ENCODE data around the gene PKNOX1.
"Not testable (repeated sequence)": the region's sequence is repeated elsewhere in the genome, so short reads cannot be mapped to it uniquely, and the experiment has no call there.

The PKNOX1 gene

DNA sequence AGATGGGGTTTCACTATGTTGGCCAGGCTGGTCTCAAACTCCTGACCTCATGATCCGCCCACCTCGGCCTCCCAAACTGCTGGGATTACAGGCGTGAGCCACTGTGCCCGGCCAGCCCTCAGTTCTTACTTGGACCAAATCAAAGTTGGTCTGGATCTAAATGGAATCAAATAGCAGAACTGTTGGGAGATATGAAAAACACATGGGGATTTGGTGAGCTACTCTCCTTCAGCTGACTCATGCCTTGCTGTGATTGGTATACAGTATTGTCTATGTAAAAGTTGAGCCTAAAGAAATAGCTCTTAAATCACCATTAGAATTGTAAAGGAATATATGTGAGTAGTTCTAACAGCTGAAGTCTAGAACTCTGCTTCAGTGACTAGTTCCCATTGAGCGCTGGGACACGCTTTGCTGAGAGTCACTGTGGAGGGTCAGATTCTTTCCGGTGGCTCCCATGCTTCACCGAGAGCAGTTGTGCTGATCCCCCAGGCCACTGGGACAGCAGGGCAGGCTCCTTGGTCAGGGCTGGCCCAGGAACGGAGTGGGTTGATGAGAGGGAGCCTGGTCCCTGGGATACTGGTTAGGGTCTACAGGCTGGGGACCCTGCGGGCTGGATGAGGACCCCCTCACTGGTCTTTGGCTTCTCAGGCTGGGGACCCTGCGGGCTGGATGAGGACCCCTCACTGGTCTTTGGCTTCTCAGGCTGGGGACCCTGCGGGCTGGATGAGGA is 14.0 kb downstream of the PKNOX1 start:
- peak; percentile 77 for DNase-seq

DNA sequence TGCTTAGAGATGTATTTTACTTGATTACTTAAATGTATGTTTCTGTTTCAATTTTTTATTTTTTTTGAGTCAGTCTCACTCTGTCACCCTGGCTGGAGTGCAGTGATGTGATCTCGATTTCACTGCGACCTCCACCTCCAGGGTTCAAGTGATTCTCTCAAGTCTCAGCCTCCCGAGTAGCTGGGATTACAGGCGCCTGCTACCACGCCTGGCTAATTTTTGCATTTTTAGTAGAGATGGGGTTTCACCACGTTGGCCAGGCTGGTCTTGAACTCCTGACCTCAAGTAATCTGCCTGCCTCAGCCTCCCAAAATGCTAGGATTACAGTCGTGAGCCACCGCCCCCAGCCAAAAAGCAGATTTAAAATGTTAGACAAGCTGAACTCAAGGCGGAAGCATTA is 15.0 kb downstream of the PKNOX1 start:
- not testable (repeated sequence) for DNase-seq

- DNase-seq, result peak; percentile 36
Measured at GRCh38 chr21:42989816-42990650, 15.7 kb downstream of the PKNOX1 start.

DNA sequence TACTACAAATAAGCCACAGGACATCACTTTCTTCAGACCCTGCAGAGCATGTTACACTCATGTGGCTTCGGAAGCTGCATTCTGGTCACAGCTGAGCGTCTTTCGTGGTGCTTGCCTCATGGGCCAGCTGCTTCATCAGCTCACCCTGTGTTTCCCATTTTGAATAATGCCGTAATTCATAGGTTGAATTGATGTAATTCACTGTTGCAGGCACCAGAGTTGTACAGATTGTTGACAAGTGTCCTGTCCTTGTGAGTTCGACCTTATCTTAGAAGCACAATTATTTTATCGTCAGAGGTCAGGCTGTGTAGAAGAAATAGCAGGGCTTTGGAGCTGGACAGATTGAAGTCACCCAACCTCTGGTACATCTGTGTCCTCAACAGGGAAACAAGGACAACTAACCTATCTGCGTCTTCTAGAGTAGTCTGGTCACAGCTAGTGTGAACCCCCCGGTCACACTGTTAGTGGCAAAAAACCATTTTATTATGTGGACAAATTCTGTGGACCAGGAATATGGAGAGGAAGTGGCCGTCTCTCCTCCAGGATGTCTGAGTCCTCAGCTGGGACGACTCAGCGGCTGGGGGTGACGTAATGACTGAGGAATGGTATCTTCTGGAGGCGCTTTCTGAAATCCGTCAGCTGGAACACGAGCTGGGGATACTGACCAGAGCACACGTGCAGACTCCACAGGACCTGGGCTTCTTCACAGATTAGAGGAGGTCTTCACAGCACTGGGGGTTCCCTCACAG is 17.8 kb downstream of the PKNOX1 start:
- DNase-seq, result peak; percentile 87

DNA sequence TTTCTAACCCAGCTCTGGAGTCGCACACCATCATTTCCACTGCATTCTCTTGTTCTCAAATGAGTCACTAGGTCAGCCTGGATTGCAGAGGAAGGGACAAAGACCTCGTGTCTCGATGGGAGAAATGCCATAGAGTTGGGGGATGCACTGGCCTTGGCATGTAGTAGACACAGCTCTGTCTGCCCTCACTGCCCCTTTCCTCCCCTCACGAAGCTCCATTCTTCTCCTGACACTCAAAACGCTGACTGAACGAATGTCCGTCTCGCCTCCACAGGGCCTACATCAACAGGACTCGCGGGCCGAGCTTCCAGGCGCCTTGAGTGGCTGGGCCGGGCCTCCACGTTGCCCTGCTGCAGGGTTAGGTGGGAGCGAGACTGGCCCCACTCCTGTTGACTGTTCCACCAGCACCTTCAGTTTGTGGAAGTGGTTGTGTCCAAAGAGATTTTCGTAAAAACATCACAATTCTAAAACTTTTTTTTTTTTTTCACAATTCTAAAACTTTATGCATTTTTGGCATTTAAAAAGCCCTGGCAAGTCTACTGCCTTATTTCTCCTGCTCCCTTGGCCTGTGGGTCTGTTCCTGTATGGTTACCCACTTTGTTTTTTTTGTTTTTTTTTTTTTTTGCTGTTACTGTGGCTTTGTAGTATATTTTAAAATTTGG is 18.8 kb downstream of the PKNOX1 start:
- no peak for DNase-seq

DNA sequence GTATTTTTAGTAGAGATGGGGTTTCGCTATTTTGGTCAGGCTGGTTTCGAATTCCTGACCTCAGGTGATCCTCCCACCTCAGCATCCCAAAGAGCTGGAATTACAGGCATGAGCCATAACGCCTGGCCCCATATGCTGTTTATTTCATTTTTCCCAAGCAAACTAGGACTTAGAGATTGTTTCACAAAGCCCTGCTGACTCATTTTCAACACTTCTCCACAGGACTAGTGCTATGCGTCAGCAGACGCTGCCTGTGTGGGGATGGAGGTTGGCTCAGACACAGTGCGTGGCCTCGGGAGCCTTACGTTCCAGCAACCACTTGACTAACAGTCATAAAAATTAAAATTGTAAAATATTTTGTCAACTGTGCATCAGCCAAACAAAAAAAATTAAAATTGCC is 22.7 kb downstream of the PKNOX1 start:
- peak; percentile 94 for DNase-seq

- not testable (repeated sequence) for DNase-seq
Measured at GRCh38 chr21:42997983-42998382, 23.6 kb downstream of the PKNOX1 start.

DNA sequence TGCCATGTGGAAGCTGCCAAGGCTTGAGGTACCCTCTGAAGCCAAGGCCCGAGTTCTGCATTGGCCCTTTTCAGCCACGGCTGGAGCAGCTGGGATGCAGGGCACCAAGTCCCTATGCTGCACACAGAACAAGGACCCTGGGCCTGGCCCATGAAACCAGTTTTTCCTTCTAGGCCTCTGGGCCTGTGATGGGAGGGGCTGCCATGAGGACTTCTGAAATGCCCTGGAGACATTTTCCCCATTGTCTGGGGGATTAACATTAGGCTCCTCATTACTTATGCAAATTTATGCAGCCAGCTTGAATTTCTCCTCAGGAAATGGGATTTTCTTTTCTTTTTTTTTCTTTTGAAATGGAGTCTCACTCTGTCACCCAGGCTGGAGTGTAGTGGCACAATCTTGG is 24.8 kb downstream of the PKNOX1 start:
- not testable (repeated sequence) for DNase-seq

GRCh38 chr21:43000041-43000440 is 25.7 kb downstream of the PKNOX1 start:
- not testable (repeated sequence) for DNase-seq

GRCh38 chr21:43001316-43001715 is 27.0 kb downstream of the PKNOX1 start:
- no peak for DNase-seq

GRCh38 chr21:43004926-43005325 is 30.6 kb downstream of the PKNOX1 start:
- DNase-seq, result no peak

- no peak for DNase-seq
Measured at GRCh38 chr21:43005635-43006034, 31.3 kb downstream of the PKNOX1 start.

DNA sequence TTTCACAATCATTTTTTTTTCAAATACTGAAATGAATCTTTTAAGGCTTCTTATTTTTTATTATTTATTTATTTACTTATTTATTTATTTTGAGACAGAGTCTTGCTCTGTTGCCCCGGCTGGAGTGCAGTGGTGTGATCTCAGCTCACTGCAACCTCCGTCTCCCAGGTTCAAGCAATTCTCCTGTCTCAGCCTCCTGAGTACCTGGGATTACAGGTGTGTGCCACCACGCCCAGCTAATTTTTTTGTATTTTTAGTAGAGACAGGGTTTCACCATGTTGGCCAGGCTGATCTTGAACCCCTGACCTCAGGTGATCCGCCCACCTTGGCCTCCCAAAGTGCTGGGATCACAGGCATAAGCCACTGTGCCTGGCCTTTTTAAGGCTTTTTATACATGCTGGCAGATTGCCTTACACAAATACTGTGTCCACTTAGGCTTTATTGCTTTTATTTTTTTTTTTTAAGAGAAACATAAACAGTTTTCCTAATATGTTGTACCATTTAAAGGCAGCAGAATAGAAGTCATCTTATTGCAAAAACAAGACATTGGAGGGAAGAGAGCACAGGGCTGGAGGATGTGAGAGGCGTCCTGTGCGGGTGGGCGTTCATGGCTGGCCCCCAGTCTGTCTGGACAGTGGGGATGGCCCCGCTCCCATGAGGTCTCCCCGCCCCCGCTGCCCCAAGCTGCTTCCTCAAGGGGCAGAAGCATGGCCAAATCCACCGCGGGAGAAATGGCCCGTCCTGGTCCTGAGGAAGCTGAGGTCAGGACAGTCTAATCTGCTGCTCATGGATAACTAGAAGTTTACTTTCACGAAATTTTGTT is 31.9 kb downstream of the PKNOX1 start:
- DNase-seq, result not testable (repeated sequence)

DNA sequence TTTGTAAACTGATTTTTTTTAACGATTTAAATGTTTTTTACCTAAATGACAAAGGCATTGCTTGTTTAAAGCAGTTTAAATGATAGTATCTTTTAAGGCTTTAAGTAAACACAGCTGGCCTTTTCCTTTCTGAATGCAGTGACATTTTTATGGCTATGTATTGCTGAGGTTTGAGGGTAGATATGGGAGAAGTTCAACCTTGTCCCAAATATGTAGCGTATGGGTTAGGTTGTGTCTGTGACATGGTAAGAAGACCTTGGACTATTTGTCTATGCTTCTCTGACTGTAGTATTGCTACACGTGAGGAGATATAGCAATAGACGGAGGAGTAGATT is 32.5 kb downstream of the PKNOX1 start:
- no peak for DNase-seq

- no peak for DNase-seq
Measured at GRCh38 chr21:43012596-43012995, 38.2 kb downstream of the PKNOX1 start.

- no peak for DNase-seq
Measured at GRCh38 chr21:43015906-43016540, 41.7 kb downstream of the PKNOX1 start.

DNA sequence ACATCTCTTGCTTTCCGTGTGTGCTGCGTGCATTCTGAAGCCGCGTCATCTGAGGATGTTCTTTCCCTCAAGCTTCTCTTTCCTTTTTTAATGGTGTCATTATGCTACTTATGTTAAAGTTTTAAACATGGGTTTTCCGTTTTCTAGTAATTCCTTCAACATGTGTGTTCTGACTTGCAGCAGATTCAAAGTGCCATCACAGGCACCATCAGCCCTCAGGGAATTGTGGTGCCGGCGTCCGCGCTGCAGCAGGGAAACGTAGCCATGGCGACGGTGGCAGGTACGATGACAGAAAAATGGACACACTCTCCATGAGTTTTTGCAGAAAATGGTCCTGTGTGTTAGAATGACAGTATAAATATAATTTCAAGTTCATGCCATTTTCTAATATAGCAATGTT is 42.4 kb downstream of the PKNOX1 start:
- no peak for DNase-seq

GRCh38 chr21:43018519-43018918 is 44.2 kb downstream of the PKNOX1 start:
- DNase-seq, result no peak

- DNase-seq, result no peak
Measured at GRCh38 chr21:43020177-43020576, 45.8 kb downstream of the PKNOX1 start.

DNA sequence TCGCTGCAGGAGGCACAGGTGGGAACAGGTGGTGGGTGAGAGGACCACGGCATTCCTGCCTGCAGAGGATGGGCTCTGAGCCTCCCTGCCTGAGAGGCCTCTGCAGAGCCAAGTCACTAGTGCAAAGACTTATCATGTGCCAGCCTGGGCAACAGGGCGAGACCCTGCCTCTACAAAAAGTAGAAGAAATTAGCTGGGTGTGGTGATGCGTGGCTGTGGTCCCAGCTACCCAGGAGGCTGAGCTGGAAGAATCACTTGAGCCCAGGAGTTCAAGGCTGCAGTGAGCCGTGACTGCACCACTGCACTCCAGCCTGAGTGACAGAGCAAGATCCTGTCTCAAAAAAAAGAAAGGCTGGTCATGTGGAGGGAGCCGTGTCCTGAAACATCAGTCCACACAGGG is 46.4 kb downstream of the PKNOX1 start:
- DNase-seq, result no peak

GRCh38 chr21:43021191-43021590 is 46.8 kb downstream of the PKNOX1 start:
- no peak for DNase-seq
